HEK293T (cell line): ENCODE results near the gene ZNF469.

Experiments
- ARNT ChIP-seq: fragments of 450-650 bp; IDR thresholded peaks from 2 replicates; pipeline ENCODE4 v1.6.1; 2017; ENCODE audit warnings: mild to moderate bottlenecking
- FOXA1 ChIP-seq: fragments of 450-650 bp; IDR thresholded peaks from 2 replicates; pipeline ENCODE4 v1.6.1; 2016; ENCODE audit warnings: mild to moderate bottlenecking
- SP1 ChIP-seq: fragments of 450-650 bp; IDR thresholded peaks from 2 replicates; pipeline ENCODE4 v1.6.1; 2017

DNA sequence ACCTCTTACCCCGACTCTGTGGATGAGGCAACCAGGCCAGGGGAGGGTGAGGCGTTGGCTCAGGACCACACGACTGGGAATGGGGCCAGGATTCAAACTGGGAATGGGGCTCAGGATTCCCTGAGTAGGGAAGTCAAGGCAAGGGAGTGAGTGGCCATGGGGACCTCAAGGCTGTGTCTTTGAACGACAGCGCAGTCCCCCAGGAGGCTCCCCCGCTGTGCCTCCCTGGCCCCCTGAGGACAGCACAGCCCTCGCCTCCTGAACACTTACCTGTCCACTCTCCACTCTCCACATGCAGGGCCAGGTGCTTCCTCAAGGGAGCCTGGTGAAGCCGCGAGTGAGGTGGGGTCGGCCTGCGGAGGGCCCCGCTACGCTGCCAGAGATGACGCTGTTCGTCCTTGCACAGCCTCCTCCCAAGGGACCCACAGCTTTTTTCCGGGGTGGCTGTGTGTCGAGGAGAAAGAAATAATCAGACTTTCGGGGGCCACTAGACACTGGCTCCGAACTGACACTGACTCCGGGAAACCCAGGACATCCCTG is 6.9 kb downstream of the ZNF469 start:
- TF ChIP-seq FOXA1, result no peak
- no peak for TF ChIP-seq ARNT
- TF ChIP-seq SP1, result no peak
